Endometrial microvascular endothelial cells (primary cell): ENCODE results near the gene ST6GALNAC5. TPM values are rescaled to one million over a fixed set of nuclear protein-coding genes. Genes with fewer than 3 reads are reported as not detected.

ENCODE experiments used
- in situ Hi-C: cut with HindIII; loops from 2 replicates; pipeline ENCODE4 v1.10.0; 2017; ENCODE audit warnings: low sequenced_read_pairs, low pct_unique_long_range_greater_than_20kb; ENCODE audit errors: inconsistent ontology term
- total RNA-seq: library from RNA; depleted of rRNA; stranded (reverse); fragments of >200 nt; gene quantifications from one replicate; pipeline ENCODE4 v1.2.3, GENCODE V29; 2015; ENCODE audit errors: inconsistent ontology term

Gene ST6GALNAC5
- total RNA-seq, 1 donor from 2014 or later: not detected

GRCh38 chr1:76925825-76926224 lies 58.5 kb downstream of the ST6GALNAC5 start:
- in situ Hi-C loops: no loop called here

- in situ Hi-C loops: no loop called here
Measured at GRCh38 chr1:76928522-76928921, 61.2 kb downstream of the ST6GALNAC5 start.

- in situ Hi-C loops: no loop called here
Measured at GRCh38 chr1:76929136-76929535, 61.9 kb downstream of the ST6GALNAC5 start.

GRCh38 chr1:76933847-76934815 lies 66.9 kb downstream of the ST6GALNAC5 start:
- in situ Hi-C loops: no loop called here

GRCh38 chr1:76938304-76938703 lies 71.0 kb downstream of the ST6GALNAC5 start:
- in situ Hi-C loops: no loop called here

- in situ Hi-C loops: no loop called here
Measured at GRCh38 chr1:76939050-76939816, 72.0 kb downstream of the ST6GALNAC5 start.

- in situ Hi-C loops: no loop called here
Measured at GRCh38 chr1:76939817-76940216, 72.5 kb downstream of the ST6GALNAC5 start.

- in situ Hi-C loops: no loop called here
Measured at GRCh38 chr1:76940571-76941335, 73.5 kb downstream of the ST6GALNAC5 start.

GRCh38 chr1:76942549-76942948 lies 75.3 kb downstream of the ST6GALNAC5 start:
- in situ Hi-C loops: no loop called here

GRCh38 chr1:76944942-76945341 lies 77.7 kb downstream of the ST6GALNAC5 start:
- in situ Hi-C loops: no loop called here

- in situ Hi-C loops: no loop called here
Measured at GRCh38 chr1:76948846-76949245, 81.6 kb downstream of the ST6GALNAC5 start.

GRCh38 chr1:76949503-76949902 lies 82.2 kb downstream of the ST6GALNAC5 start:
- in situ Hi-C loops: no loop called here

GRCh38 chr1:76950306-76950705 lies 83.0 kb downstream of the ST6GALNAC5 start:
- in situ Hi-C loops: no loop called here

GRCh38 chr1:76951153-76951552 lies 83.9 kb downstream of the ST6GALNAC5 start:
- in situ Hi-C loops: no loop called here

GRCh38 chr1:76955652-76956051 lies 88.4 kb downstream of the ST6GALNAC5 start:
- in situ Hi-C loops: no loop called here

GRCh38 chr1:76957961-76958360 lies 90.7 kb downstream of the ST6GALNAC5 start:
- in situ Hi-C loops: no loop called here

- in situ Hi-C loops: no loop called here
Measured at GRCh38 chr1:76958828-76959227, 91.5 kb downstream of the ST6GALNAC5 start.

- in situ Hi-C loops: no loop called here
Measured at GRCh38 chr1:76959556-76959955, 92.3 kb downstream of the ST6GALNAC5 start.

- in situ Hi-C loops: no loop called here
Measured at GRCh38 chr1:76961181-76961819, 94.0 kb downstream of the ST6GALNAC5 start.
